SK-MEL-5 (cell line): ENCODE measurements around the gene HECTD4. TPM values are rescaled to one million over a fixed set of nuclear protein-coding genes. Genes with fewer than 3 reads are reported as not detected.
A peak's percentile ranks its signal among the peaks of the same experiment; 100 is the strongest.
"Not testable (repeated sequence)": the region's sequence is repeated elsewhere in the genome, so short reads cannot be mapped to it uniquely, and the experiment has no call there.

Experiments
- DNase-seq: peaks from one replicate; pipeline ENCODE4 v3.0.0-alpha.2; 2016; ENCODE audit warnings: low read depth, low spot score
- in situ Hi-C: cut with HindIII; loops from 2 replicates; pipeline ENCODE4 v1.10.0; 2016; ENCODE audit warnings: low sequenced_read_pairs, high pct_unique_total_duplicates, low pct_unique_long_range_greater_than_20kb
- total RNA-seq: library from RNA; depleted of rRNA; stranded (reverse); fragments of >200 nt; shearing (Covaris generic); gene quantifications from 2 replicates; pipeline ENCODE4 v1.2.3, GENCODE V29; 2014

Gene HECTD4
- total RNA-seq, 1 experiment from 2014 or later = 8.4 TPM

- DNase-seq = peak; percentile 97
- in situ Hi-C loops = no loop called here
These were observed 27.1 kb upstream of the HECTD4 start, which contains the start of gene RPL6 for GRCh38 chr12:112409064-112409905. TSS of gene RPL6 (minus strand) at chr12:112409605. CDS start at chr12:112408656, 949 bp downstream.

- in situ Hi-C loops = no loop called here
- DNase-seq = no peak
These were observed 26.4 kb upstream of the HECTD4 start for GRCh38 chr12:112408621-112409020.

GRCh38 chr12:112407683-112408082 lies 25.5 kb upstream of the HECTD4 start:
- in situ Hi-C loops, DNase-seq: not testable (repeated sequence)

- no peak for DNase-seq
- in situ Hi-C loops = no loop called here
These were observed 24.6 kb upstream of the HECTD4 start for GRCh38 chr12:112406519-112407488.

GRCh38 chr12:112401903-112402498 lies 19.8 kb upstream of the HECTD4 start:
- in situ Hi-C loops = no loop called here
- no peak for DNase-seq

GRCh38 chr12:112401054-112401453 lies 18.8 kb upstream of the HECTD4 start:
- DNase-seq = no peak
- in situ Hi-C loops = no loop called here

GRCh38 chr12:112393328-112393727 lies 11.1 kb upstream of the HECTD4 start:
- no peak for DNase-seq
- in situ Hi-C loops = no loop called here

GRCh38 chr12:112389922-112390654 lies 7.9 kb upstream of the HECTD4 start:
- in situ Hi-C loops, DNase-seq: not testable (repeated sequence)

GRCh38 chr12:112389228-112389627 lies 7.0 kb upstream of the HECTD4 start:
- in situ Hi-C loops = no loop called here
- DNase-seq = no peak

- no peak for DNase-seq
- in situ Hi-C loops = no loop called here
These were observed 4.5 kb upstream of the HECTD4 start for GRCh38 chr12:112386726-112387125.

- in situ Hi-C loops = no loop called here
- DNase-seq = no peak
These were observed 635 bp upstream of the HECTD4 start for GRCh38 chr12:112382866-112383265.

GRCh38 chr12:112381406-112381882 lies 787 bp downstream of the HECTD4 start:
- no peak for DNase-seq
- in situ Hi-C loops = no loop called here

GRCh38 chr12:112380663-112381405 lies 1.4 kb downstream of the HECTD4 start:
- in situ Hi-C loops = no loop called here
- no peak for DNase-seq

GRCh38 chr12:112375105-112375504 lies 7.1 kb downstream of the HECTD4 start:
- no peak for DNase-seq
- in situ Hi-C loops = no loop called here

GRCh38 chr12:112374166-112374740 lies 8.0 kb downstream of the HECTD4 start:
- in situ Hi-C loops = no loop called here
- DNase-seq = no peak

GRCh38 chr12:112370868-112371510 lies 11.2 kb downstream of the HECTD4 start:
- in situ Hi-C loops = no loop called here
- DNase-seq = no peak
